ENCODE measurements around the gene TSHR. TPM values are rescaled to one million over a fixed set of nuclear protein-coding genes. Genes with fewer than 3 reads are reported as not detected.

Gene TSHR
- total RNA-seq, 1 experiment from 2014 or later: not detected

DNA sequence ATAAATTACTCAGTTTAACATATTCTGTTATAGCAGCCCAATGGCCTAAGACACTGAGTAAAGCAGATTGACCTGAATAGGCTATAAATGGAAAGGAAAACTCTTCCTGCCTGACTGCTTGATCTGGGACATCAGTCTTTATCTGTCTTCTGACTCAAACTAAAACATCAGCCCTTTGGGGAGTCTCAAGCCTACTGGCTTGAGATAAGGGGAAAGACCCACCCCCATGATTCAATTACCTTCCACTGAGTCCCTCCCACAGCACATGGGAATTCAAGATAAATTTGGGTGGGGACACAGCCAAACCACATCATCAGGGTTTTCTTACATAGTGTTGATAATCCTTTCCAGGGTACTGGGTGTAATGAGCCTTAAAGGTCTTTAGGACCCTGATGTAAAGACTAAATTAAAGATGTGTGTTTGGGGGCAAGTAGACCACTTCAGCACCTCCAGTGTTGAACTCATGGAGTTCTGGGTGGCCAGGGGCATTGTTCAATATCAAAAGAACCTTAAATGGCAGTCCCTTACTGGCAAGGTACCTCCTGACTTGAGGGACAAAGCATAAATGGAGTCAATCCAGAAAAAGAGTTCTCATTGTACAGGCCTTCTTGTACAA, 67.8 kb downstream of the TSHR start (continued):
- TF ChIP-seq CEBPB (IDR thresholded peaks at IDR 0.05; ENCODE audit: low read depth) (no peak), SRF (IDR thresholded peaks at IDR 0.05; ENCODE audit: low read depth) (no peak), JUND (IDR thresholded peaks at IDR 0.05) (no peak)
- TF ChIP-seq, protein P1, sequence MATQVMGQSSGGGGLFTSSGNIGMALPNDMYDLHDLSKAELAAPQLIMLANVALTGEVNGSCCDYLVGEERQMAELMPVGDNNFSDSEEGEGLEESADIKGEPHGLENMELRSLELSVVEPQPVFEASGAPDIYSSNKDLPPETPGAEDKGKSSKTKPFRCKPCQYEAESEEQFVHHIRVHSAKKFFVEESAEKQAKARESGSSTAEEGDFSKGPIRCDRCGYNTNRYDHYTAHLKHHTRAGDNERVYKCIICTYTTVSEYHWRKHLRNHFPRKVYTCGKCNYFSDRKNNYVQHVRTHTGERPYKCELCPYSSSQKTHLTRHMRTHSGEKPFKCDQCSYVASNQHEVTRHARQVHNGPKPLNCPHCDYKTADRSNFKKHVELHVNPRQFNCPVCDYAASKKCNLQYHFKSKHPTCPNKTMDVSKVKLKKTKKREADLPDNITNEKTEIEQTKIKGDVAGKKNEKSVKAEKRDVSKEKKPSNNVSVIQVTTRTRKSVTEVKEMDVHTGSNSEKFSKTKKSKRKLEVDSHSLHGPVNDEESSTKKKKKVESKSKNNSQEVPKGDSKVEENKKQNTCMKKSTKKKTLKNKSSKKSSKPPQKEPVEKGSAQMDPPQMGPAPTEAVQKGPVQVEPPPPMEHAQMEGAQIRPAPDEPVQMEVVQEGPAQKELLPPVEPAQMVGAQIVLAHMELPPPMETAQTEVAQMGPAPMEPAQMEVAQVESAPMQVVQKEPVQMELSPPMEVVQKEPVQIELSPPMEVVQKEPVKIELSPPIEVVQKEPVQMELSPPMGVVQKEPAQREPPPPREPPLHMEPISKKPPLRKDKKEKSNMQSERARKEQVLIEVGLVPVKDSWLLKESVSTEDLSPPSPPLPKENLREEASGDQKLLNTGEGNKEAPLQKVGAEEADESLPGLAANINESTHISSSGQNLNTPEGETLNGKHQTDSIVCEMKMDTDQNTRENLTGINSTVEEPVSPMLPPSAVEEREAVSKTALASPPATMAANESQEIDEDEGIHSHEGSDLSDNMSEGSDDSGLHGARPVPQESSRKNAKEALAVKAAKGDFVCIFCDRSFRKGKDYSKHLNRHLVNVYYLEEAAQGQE (IDR thresholded peaks at IDR 0.05; ENCODE audit: low read depth): no peak

DNA sequence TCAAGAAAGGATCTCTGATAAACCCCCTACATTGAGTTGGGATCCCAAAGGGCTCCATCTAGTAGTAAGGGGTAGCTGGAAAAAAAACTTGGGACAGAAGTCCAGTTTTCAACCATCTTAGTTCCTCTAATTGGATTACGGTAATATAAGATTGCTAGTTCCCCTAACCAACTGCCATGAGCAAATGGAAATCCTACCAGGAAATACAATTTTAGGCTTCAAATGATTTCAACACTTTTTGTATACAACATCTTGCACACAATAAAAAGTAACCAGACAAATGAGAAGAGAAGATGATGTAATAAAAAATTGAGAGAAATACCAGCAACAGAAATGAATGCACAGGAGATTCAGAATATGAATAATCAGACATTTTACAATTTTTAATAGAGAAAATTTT, 73.0 kb downstream of the TSHR start:
- no TSS peak for BruUV-seq (replicated peaks)
- DNase-seq (ENCODE audit: low read depth, low spot score): no peak

More for the DNA sequence above, 73.0 kb downstream of the TSHR start:
- H3K79me2 ChIP-seq (ENCODE audit: insufficient read depth, low read length): no peaks in the 10 kb centered on the region
- H3K4me1 ChIP-seq (ENCODE audit: control insufficient read depth in 1 of 2, insufficient read depth in 2 of 2, low read length in 2 of 2): no peaks in the 10 kb centered on the region
- no peaks in the 10 kb centered on the region for H4K20me1 ChIP-seq (ENCODE audit: insufficient read depth)
- ChIA-PET RAD21 (ENCODE audit: low non-redundant PET in 1 of 2, low total read pairs in 2 of 2, uncharacterized antibody in 2 of 2, unreplicated experiment in 2 of 2) (no interaction called here), CTCF (interaction anchor here (1.5 kb wide), 1 partner anchor 41 kb away, joined by 3 read pairs; no protein-coding TSS in a partner anchor), POLR2A (no interaction called here)
- H3K27ac ChIP-seq (ENCODE audit: low read depth, low read length): no peak overlapping the region
- no peaks in the 10 kb centered on the region for H3K27me3 ChIP-seq (ENCODE audit: insufficient read depth, low read length)
- H2AFZ ChIP-seq (ENCODE audit: low read depth, low read length, poor library complexity, severe bottlenecking): no peak overlapping the region
- H3K4me2 ChIP-seq (ENCODE audit: low read length): no peak overlapping the region
- H3K4me3 ChIP-seq (replicated peaks in 1 of 2; ENCODE audit: low read depth in 1 of 2, low read length in 2 of 2): no peak overlapping the region
- H3K9ac ChIP-seq (ENCODE audit: low read length): no peak overlapping the region
- ATAC-seq: no peak
- intact Hi-C loops (cut with micrococcal nuclease): no loop called here
- TF ChIP-seq ZNF274 (IDR thresholded peaks at IDR 0.05; ENCODE audit: low read depth, low read length) (no peak), SP1 (IDR thresholded peaks at IDR 0.05; ENCODE audit: low read depth) (no peak), TCF7L2 (IDR thresholded peaks at IDR 0.05; ENCODE audit: borderline replicate concordance, extremely low read depth, insufficient read depth, insufficient read length) (no peak), POLR2AphosphoS5 (IDR thresholded peaks at IDR 0.05; ENCODE audit: low read depth, low read length) (no peak), EZH2 (IDR thresholded peaks at IDR 0.05) (no peak), FOSL1 (IDR thresholded peaks at IDR 0.05; ENCODE audit: low read depth) (no peak)
- TF ChIP-seq, protein P1 (IDR thresholded peaks at IDR 0.05; ENCODE audit: low read depth): no peak
- no peaks in the 10 kb centered on the region for H3K9me2 ChIP-seq (ENCODE audit: insufficient read depth)
- H3K9me3 ChIP-seq (ENCODE audit: control insufficient read depth in 1 of 2, insufficient read depth in 1 of 2, low read depth in 1 of 2, low read length in 2 of 2): no peaks in the 10 kb centered on the region
- H3K36me3 ChIP-seq (ENCODE audit: control insufficient read depth in 1 of 2, insufficient read depth in 2 of 2, low read length in 2 of 2): no peaks in the 10 kb centered on the region

Data from HCT116 (cell line).